H1 (cell line): Measurements from ENCODE around the gene CLCN5. TPM values are rescaled to one million over a fixed set of nuclear protein-coding genes. Genes with fewer than 3 reads are reported as not detected.

Experiments
- GABPA ChIP-seq: IDR thresholded peaks from 2 replicates; pipeline ENCODE4 v1.6.1; 2011; ENCODE audit warnings: mild to moderate bottlenecking, low read length, moderate library complexity, borderline replicate concordance; ENCODE audit not compliant: insufficient read depth
- polyA plus RNA-seq, 7 experiments: library from polyadenylated mRNA; depleted of rRNA in 3 of 7; stranded (reverse) in 5 of 7; unstranded in 2 of 7; fragments of >200 nt in 5 of 7; fragments of 200-250 nt in 2 of 7; gene quantifications; 1 replicate in 5 of 7; 2 replicates in 1 of 7; 4 replicates in 1 of 7; pipeline versions ENCODE4 v1.2.1 to v1.2.3, GENCODE V29; 2011 to 2013; ENCODE audit warnings: missing spikeins in 2 of 7, mixed read lengths in 2 of 7
- total RNA-seq: library from RNA; stranded (reverse); fragmentation: NEBNext Ultra II Directional; extraction: Animal tissue kit (Norgen Biotek cat#: 25700); gene quantifications from 2 replicates; pipeline ENCODE4 v1.2.1, GENCODE V29; 2021

Gene CLCN5
- total and polyA plus RNA-seq, 2 of the 8 experiments (the other 6 are each of a cell fraction or from before 2014, with no cell fraction given) = 4.2 to 9.7 TPM

GRCh38 chrX:49934148-49934547, 11.8 kb downstream of the CLCN5 start (continued):
- TF ChIP-seq GABPA = no peak
